ENCODE measurements around the gene KCMF1. TPM values are rescaled to one million over a fixed set of nuclear protein-coding genes. Genes with fewer than 3 reads are reported as not detected.

KCMF1 gene
- total and polyA plus RNA-seq, 2 donors from 2014 or later: 21.0 to 64.3 TPM

DNA sequence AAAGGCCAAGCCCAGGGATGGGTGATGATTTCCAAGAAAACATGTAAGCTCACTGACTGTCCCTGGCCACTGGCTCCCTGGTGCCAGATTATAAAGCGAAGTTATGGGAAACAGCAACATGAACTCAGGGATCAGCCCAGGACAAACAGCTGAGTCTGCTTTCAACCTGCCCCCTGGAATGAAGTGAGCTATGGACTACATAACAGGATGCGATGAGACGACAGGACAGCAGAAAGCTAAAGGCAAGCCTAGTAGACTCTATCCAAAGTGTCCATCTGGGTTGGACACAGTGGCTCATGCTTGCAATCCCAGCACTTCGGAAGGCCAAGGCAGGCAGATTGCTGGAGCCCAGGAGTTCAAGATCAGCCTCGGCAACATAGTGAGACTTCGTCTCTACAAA lies 16.6 kb upstream of the KCMF1 start:
- H3K27ac ChIP-seq (ENCODE audit: low read depth in 2 of 2, low read length in 2 of 2): no peak overlapping the region
- no peaks in the 10 kb centered on the region for H3K9me3 ChIP-seq (ENCODE audit: control insufficient read depth in 2 of 3, insufficient read depth in 1 of 3, low read length in 3 of 3)
- no peaks in the 10 kb centered on the region for H3K27me3 ChIP-seq (ENCODE audit: control insufficient read depth, insufficient read depth, low read length)
- TF ChIP-seq, protein P1, sequence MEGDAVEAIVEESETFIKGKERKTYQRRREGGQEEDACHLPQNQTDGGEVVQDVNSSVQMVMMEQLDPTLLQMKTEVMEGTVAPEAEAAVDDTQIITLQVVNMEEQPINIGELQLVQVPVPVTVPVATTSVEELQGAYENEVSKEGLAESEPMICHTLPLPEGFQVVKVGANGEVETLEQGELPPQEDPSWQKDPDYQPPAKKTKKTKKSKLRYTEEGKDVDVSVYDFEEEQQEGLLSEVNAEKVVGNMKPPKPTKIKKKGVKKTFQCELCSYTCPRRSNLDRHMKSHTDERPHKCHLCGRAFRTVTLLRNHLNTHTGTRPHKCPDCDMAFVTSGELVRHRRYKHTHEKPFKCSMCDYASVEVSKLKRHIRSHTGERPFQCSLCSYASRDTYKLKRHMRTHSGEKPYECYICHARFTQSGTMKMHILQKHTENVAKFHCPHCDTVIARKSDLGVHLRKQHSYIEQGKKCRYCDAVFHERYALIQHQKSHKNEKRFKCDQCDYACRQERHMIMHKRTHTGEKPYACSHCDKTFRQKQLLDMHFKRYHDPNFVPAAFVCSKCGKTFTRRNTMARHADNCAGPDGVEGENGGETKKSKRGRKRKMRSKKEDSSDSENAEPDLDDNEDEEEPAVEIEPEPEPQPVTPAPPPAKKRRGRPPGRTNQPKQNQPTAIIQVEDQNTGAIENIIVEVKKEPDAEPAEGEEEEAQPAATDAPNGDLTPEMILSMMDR (IDR thresholded peaks at IDR 0.05; ENCODE audit: borderline replicate concordance, extremely low read depth, insufficient read depth): no peak
- H3K36me3 ChIP-seq (ENCODE audit: control insufficient read depth in 2 of 3, insufficient read depth in 3 of 3, low read length in 3 of 3): no peaks in the 10 kb centered on the region
- no peak overlapping the region for H3K9ac ChIP-seq (ENCODE audit: low read length in 3 of 3)
- no peak overlapping the region for H3K4me3 ChIP-seq (ENCODE audit: low read length in 3 of 3)
- DNase-seq (no peak), FAIRE-seq (no peak)
- H3K4me1 ChIP-seq (ENCODE audit: control insufficient read depth in 2 of 3, insufficient read depth in 2 of 3, low read depth in 1 of 3, low read length in 3 of 3): peaks cover 0 to 2% (median 0%) of the 10 kb centered on the region in 3 donors
- intact Hi-C loops (cut with DNase I): no loop called here

DNA sequence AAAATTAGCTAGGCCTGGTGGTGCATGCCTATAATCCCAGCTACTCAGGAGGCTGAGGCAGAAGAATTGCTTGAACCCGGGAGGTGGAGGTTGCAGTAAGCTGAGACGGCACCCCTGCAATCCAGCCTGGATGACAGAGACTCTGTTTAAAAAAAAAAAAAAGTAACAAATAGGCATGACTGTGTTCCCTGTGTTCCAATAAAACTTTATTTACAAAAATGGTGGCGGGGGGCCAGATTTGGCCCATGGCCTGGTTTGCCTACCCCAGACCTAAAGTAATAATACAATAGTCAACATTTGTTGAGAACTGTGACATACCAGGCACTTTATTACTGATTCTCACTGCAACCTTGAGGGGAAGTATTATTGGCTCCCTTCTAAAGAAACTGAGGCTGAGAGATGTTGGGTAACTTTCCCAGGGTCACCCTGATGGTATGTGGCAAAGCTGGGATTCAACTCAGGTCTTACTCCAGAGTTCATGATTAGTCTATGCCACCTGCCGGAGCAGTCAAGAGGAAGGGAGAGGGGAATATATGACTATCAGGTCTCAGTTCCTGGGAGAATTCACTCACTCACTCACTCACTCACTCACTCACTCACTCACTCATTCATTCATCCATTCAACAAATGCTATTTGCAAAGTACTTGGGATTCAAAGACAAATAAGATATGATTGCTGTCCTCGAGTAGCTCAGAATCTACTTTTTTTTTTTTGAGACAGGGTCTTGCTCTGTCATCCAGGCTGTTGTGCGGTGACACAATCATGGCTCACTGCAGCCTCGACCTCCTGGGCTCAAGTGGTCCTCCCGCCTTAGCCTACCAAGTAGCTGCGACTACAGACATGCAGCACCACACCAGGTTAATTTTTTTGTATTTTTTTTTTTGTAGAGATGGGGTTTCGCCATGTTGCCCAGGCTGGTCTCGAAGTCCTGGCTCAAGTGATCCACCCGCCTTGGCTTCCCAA lies 14.3 kb upstream of the KCMF1 start:
- H3K4me3 ChIP-seq (ENCODE audit: low read length in 3 of 3): no peak overlapping the region
- no peak overlapping the region for H3K9ac ChIP-seq (ENCODE audit: low read length in 3 of 3)
- intact Hi-C loops (cut with DNase I): no loop called here
- peaks cover 0 to 2% (median 0%) of the 10 kb centered on the region in 3 donors for H3K4me1 ChIP-seq (ENCODE audit: control insufficient read depth in 2 of 3, insufficient read depth in 2 of 3, low read depth in 1 of 3, low read length in 3 of 3)
- H3K36me3 ChIP-seq (ENCODE audit: control insufficient read depth in 2 of 3, insufficient read depth in 3 of 3, low read length in 3 of 3): no peaks in the 10 kb centered on the region
- no peak overlapping the region for H3K27ac ChIP-seq (ENCODE audit: low read depth in 2 of 2, low read length in 2 of 2)
- H3K27me3 ChIP-seq (ENCODE audit: control insufficient read depth, insufficient read depth, low read length): no peaks in the 10 kb centered on the region
- DNase-seq (no peak), FAIRE-seq (no peak)
- TF ChIP-seq, protein P1 (IDR thresholded peaks at IDR 0.05; ENCODE audit: borderline replicate concordance, extremely low read depth, insufficient read depth): no peak
- H3K9me3 ChIP-seq (ENCODE audit: control insufficient read depth in 2 of 3, insufficient read depth in 1 of 3, low read length in 3 of 3): no peaks in the 10 kb centered on the region

DNA sequence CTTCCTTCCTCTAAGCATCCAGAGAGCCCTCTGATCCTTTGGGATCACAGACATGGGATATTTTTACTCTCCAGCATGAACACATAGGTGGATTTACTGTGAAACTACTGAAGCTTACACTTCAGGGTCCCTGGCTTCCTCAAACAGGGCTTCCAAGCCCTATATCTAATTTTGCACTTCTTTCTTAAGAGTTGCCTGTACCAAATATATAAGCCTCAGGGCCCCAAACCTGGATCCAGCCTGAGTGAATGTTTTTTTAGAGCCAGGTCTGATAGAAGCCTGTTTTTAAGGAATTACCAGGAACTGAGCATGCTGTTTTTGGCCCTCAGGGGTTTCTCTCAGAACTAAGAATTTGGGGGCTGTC lies 13.2 kb upstream of the KCMF1 start:
- no peaks in the 10 kb centered on the region for H3K27me3 ChIP-seq (ENCODE audit: control insufficient read depth, insufficient read depth, low read length)
- no peak overlapping the region for H3K4me3 ChIP-seq (ENCODE audit: low read length in 3 of 3)
- no peaks in the 10 kb centered on the region for H3K9me3 ChIP-seq (ENCODE audit: control insufficient read depth in 2 of 3, insufficient read depth in 1 of 3, low read length in 3 of 3)
- no peaks in the 10 kb centered on the region for H3K36me3 ChIP-seq (ENCODE audit: control insufficient read depth in 2 of 3, insufficient read depth in 3 of 3, low read length in 3 of 3)
- H3K9ac ChIP-seq (ENCODE audit: low read length in 3 of 3): peak overlapping the region in 1 of 3 donors; percentile 38
- TF ChIP-seq, protein P1 (IDR thresholded peaks at IDR 0.05; ENCODE audit: borderline replicate concordance, extremely low read depth, insufficient read depth): no peak
- FAIRE-seq: no peak
- H3K27ac ChIP-seq (ENCODE audit: low read depth in 2 of 2, low read length in 2 of 2): peak overlapping the region; percentile 67 to 73
- intact Hi-C loops (cut with DNase I): no loop called here
- no peak for DNase-seq
- peaks cover 0 to 2% (median 0%) of the 10 kb centered on the region in 3 donors for H3K4me1 ChIP-seq (ENCODE audit: control insufficient read depth in 2 of 3, insufficient read depth in 2 of 3, low read depth in 1 of 3, low read length in 3 of 3)

Data from kidney (tissue), 14 donors.